Skeletal muscle cell (primary cell): ENCODE results near the gene CTCFL.
A peak's percentile ranks its signal among the peaks of the same experiment; 100 is the strongest.
"Not testable (repeated sequence)": the region's sequence is repeated elsewhere in the genome, so short reads cannot be mapped to it uniquely, and the experiment has no call there.

Experiments
- DNase-seq: peaks from one replicate; pipeline ENCODE4 v3.0.0-alpha.2; 2010; ENCODE audit warnings: low read depth
- H3K4me3 ChIP-seq: 2 replicates; pipeline ENCODE4 v1.5.1; 2011; ENCODE audit warnings: low read depth, mild to moderate bottlenecking, control low read depth, low read length, moderate library complexity

CTCFL gene

GRCh38 chr20:57514273-57514751 is 10.6 kb downstream of the CTCFL start:
- peak; percentile 15 for DNase-seq
- H3K4me3 ChIP-seq = no peak overlapping the region

GRCh38 chr20:57513199-57513598 is 11.7 kb downstream of the CTCFL start:
- no peak for DNase-seq
- H3K4me3 ChIP-seq = no peak overlapping the region

- DNase-seq = no peak
- H3K4me3 ChIP-seq = no peak overlapping the region
These were observed 12.5 kb downstream of the CTCFL start for GRCh38 chr20:57512432-57512831.

GRCh38 chr20:57511709-57512108 is 13.2 kb downstream of the CTCFL start:
- DNase-seq, H3K4me3 ChIP-seq: not testable (repeated sequence)

GRCh38 chr20:57509665-57510237 is 15.2 kb downstream of the CTCFL start:
- DNase-seq = no peak
- H3K4me3 ChIP-seq = no peak overlapping the region

- DNase-seq = no peak
- H3K4me3 ChIP-seq = no peak overlapping the region
These were observed 16.1 kb downstream of the CTCFL start for GRCh38 chr20:57508831-57509230.

- no peak overlapping the region for H3K4me3 ChIP-seq
- DNase-seq = no peak
These were observed 16.6 kb downstream of the CTCFL start for GRCh38 chr20:57508381-57508780.

GRCh38 chr20:57507477-57507876 is 17.5 kb downstream of the CTCFL start:
- DNase-seq = no peak

GRCh38 chr20:57505979-57506378 is 19.0 kb downstream of the CTCFL start:
- DNase-seq = no peak
- H3K4me3 ChIP-seq = no peak overlapping the region

More at GRCh38 chr20:57507477-57507876, 17.5 kb downstream of the CTCFL start:
- no peak overlapping the region for H3K4me3 ChIP-seq

- no peak overlapping the region for H3K4me3 ChIP-seq
- no peak for DNase-seq
These were observed 20.5 kb downstream of the CTCFL start for GRCh38 chr20:57504411-57504810.

GRCh38 chr20:57503035-57503658 is 21.8 kb downstream of the CTCFL start:
- no peak overlapping the region for H3K4me3 ChIP-seq
- no peak for DNase-seq

GRCh38 chr20:57502336-57502700 is 22.6 kb downstream of the CTCFL start:
- no peak overlapping the region for H3K4me3 ChIP-seq
- no peak for DNase-seq

GRCh38 chr20:57501461-57502335 is 23.2 kb downstream of the CTCFL start:
- H3K4me3 ChIP-seq = no peak overlapping the region
- no peak for DNase-seq

- H3K4me3 ChIP-seq = no peak overlapping the region
- no peak for DNase-seq
These were observed 24.0 kb downstream of the CTCFL start for GRCh38 chr20:57500962-57501361.

- no peak for DNase-seq
- no peak overlapping the region for H3K4me3 ChIP-seq
These were observed 24.7 kb downstream of the CTCFL start for GRCh38 chr20:57500235-57500634.

- DNase-seq = no peak
- no peak overlapping the region for H3K4me3 ChIP-seq
These were observed 25.3 kb downstream of the CTCFL start for GRCh38 chr20:57499676-57500075.

GRCh38 chr20:57498425-57499400 is 26.2 kb downstream of the CTCFL start:
- DNase-seq = peak; percentile 3

GRCh38 chr20:57496592-57496991 is 28.3 kb downstream of the CTCFL start:
- DNase-seq = no peak
- H3K4me3 ChIP-seq = no peak overlapping the region

More at GRCh38 chr20:57498425-57499400, 26.2 kb downstream of the CTCFL start:
- no peak overlapping the region for H3K4me3 ChIP-seq

GRCh38 chr20:57495978-57496377 is 29.0 kb downstream of the CTCFL start:
- no peak for DNase-seq
- H3K4me3 ChIP-seq = no peak overlapping the region
